GM19468 (cell line): Measurements from ENCODE around the gene RSPO1.

Source experiments
- ATAC-seq: cut with Tn5 transposase; IDR thresholded peaks from one replicate; pipeline ENCODE4 v1.9.1; 2021; ENCODE audit warnings: mild to moderate bottlenecking, moderate library complexity, moderate number of reproducible peaks; ENCODE audit not compliant: unreplicated experiment; ENCODE audit errors: extremely low read depth

RSPO1 gene

DNA sequence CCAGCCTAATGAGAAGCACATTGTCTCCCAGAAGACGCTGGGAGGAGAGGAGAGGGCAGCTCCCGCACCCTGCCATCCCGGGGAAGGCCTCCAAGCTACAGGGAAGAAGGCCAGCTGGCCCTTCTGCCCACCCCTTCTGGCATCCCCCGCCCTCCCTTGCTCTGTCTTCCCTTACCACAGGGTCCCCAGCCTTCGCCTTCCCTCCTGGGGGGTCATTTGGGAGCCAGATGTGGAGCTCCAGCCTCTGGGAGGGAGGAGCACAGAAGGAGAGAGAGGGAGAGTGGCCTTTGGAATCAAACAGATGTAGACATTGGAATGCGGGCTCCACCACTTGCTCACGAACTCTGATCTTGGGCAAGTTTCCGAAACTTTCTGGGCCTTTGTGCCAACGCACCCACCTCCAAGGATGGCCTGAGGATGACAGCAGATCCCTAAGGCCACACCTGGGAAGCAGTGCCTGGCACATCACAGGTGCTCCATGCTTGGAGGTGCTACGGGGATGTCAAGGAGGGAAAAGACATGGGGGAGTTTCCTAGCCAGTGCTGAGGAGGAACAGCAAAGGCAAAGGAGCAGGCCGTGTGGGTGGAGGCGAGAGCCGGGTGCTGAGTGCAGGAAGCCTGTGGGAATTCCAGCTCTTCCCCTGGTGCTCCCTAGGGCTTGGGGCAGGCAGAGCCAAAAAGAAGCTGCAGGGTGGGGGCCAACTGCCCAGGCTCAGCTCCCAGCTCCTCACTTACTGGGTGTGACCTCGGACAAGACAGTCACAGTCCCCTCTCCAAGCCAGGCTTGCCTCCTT, 23.1 kb upstream of the RSPO1 start:
- no peak for ATAC-seq

DNA sequence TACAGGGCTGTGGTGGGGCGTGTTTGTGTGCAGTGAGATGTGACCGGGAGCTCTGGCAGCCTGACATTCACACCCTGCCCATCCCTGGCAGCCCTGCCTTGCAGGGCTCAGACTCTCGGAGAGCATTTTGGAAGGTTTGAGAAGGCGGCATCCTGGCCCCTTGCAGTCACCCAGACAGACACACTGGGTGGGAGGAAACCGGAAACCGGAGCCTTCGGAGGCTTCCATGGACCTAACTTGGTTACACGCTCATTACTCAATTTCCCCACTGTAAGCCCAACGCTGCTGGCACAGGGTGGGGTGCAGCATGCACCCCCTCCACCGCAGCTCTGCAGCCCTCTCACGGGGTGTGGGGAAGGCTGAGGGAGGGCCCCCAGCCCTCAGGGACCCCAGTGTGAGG, 22.2 kb upstream of the RSPO1 start:
- ATAC-seq = no peak

DNA sequence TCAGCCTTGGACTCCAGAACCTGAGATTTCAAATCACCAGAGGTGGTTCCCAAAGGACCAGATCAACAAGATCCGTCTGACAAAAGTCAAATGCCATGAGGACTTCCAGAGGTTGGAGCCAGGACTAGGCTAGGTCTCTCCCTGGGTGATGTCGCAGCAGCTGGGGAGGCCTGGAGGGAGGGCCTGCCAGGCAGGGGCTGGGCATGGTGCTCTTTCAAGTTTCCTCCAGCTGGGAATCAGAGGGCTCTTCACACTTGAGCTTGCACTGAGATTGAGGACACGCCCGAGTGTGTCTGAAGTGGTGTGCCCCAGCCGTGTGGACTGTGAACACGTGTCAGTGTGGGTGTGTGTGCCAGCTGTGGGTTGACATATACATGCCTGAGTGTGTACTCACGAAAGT, 21.3 kb upstream of the RSPO1 start:
- no peak for ATAC-seq

DNA sequence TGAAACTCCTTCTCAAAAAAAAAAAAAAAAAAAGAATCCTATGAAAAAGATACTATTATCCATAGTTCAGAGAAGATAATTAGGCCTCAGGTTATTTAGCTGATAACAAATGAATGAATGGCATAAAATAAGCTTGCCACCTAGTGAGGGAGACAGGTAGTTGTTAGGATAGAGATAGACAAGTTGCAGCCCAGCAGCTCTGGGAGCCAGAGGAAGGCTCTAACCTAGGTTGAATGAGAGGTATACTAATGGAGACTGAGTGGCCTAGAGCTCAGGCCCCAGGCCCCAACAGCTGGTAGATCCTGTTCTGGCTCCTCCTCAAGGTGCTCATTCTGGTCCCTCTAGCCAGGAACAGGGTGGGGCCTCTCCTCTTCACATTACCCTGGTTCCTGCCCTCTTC, 20.6 kb upstream of the RSPO1 start:
- ATAC-seq = no peak

DNA sequence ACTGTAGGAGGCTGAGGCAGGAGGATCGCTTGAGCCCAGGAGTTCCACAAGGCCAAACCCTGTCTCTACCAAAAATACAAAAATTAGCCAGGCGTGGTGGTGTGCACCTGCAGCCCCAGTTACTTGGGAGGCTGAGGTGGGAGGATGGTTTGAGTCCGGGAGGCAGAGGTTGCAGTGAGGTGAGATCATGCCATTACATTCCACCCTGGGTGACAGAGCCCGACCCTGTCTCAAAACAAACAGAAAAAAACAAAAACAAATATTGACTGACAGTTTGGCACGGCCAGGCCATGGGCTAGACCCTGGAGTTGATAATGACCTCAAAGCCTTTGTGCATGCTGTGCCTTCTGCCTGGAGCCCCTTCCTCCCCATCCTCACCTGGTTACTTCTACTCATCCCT, 19.2 kb upstream of the RSPO1 start:
- ATAC-seq = no peak

DNA sequence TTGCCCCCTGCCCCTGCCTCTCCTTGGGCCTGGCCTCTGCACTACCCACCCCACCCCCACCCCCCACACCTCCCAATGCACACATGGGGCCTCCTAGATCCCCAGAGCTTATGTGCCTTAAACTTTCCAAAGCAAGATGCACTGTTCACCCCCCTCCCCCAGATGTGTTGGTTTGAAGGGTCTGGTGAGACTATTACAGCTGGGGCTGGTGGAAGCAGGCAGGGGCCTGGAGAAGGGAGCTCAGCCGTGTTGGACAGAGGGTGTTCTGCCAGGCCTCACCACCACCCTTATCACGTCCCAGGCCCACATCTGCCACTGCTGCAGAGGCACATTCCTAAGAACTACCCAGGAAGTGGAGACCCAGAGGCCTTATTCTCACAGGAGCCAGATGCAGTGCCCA, 18.3 kb upstream of the RSPO1 start:
- ATAC-seq = no peak

DNA sequence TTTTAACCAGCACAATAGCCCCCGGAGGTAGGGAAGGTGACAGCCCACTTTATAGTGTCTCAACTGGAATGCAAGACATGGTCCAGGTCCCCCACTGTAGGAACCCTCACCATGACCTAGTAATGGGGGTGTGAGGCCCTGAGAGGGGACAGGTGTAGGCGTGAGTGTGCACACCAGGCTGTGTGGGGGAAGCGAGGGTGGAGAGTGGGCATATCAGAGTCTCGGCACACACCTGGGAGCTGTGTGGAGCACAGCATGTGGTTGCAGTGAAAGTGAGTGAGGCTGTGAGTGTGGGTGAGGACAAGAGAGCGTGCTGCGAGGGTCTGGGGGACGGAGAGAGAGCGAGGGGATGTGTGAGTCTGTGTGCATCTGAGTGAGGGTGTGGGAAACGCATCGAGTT, 17.1 kb upstream of the RSPO1 start:
- ATAC-seq = no peak

DNA sequence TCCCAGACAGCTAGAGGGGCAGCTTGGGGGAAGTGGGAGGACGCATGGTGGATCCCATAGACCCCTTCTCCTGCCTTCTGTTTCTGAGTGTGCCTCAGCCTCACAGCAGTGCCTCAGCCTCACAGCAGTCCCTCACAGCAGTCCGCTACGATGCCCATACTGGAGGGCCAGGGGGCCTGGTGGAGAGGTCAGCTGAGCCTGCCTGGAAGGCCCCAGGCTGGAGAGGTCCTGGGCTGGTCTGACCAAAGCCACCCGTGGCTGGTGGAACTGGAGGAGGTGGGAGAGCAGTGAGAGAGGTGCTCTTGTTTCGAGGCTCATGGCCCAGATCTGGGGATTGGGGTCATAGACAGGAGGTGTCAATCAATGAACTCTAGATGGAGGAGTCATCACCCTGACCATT, 16.0 kb upstream of the RSPO1 start:
- ATAC-seq = no peak

DNA sequence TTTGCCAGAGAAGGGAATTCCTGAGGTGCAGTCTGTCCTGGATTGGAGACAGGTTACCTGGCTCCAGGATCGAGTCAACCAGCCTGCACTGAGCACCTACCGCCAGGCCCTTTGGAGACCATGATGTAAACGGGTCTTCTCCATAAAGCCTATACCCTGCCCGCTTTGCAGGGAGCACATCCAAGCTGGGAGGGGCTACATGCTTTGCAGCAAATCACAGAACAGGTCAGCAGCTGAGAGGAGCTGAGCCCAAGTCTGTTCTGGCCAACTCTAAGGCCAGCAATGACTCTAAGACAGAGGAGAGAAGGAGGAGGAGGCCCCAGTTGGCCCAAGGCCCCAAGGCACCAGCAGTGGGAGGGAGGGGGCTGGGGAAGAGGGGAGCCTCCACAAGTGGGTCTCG, 15.5 kb upstream of the RSPO1 start:
- ATAC-seq = no peak

DNA sequence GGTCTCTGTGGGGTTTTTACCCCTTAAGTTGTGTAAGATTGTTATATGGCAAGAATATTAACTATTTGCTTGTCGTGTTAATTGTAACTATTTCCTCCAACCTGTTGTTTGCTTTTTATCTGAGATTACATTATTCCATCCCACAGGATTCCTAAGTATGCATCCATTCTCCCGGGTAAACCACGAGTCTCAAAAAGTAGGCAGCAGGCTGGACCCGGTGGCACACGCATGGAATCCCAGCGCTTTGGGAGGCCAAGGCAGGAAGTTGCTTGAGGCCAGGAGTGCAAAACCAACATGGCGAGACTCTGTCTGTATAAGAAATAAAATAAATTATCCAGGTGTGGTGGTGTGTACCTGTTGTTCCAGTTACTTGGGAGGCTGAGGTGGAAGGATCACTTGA, 12.6 kb upstream of the RSPO1 start:
- ATAC-seq = no peak

DNA sequence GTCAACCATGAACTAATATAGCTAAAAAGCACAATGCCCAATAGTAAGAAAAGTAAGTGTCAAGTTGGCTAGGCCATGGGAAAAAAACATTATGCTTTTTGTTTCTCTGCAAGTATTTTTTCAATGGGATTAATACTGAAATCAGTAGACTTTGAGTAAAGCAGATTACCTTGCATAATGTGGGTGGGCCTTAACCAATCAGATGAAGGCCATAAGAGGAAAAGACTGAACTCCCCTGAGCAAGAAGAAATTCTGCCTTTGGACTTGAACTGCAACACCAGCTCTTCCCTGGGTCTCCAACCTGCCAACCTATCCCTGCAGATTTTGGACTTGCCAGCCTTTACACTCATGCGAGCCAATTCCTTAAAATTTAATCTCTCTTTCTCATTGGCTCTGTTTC, 6.4 kb upstream of the RSPO1 start:
- ATAC-seq = no peak

DNA sequence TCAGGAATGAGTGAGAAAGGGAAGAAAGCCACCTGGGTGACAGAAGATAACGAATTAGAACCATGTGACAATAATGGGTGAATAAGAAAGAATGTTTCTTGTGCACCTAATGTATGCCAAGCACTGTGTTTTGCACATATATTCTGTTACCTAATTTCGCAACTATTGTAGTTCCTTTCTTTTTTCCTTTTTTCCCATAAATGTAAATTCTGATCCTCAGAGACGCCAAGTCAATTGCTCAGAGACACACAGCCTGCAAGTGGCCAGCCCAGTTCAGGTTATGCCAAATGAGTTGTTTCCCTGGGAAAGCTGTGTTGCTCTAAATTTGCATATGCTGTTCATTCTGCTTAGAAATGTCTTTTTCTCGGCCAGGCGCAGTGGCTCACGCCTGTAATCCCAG, 1.7 kb upstream of the RSPO1 start:
- ATAC-seq = no peak

DNA sequence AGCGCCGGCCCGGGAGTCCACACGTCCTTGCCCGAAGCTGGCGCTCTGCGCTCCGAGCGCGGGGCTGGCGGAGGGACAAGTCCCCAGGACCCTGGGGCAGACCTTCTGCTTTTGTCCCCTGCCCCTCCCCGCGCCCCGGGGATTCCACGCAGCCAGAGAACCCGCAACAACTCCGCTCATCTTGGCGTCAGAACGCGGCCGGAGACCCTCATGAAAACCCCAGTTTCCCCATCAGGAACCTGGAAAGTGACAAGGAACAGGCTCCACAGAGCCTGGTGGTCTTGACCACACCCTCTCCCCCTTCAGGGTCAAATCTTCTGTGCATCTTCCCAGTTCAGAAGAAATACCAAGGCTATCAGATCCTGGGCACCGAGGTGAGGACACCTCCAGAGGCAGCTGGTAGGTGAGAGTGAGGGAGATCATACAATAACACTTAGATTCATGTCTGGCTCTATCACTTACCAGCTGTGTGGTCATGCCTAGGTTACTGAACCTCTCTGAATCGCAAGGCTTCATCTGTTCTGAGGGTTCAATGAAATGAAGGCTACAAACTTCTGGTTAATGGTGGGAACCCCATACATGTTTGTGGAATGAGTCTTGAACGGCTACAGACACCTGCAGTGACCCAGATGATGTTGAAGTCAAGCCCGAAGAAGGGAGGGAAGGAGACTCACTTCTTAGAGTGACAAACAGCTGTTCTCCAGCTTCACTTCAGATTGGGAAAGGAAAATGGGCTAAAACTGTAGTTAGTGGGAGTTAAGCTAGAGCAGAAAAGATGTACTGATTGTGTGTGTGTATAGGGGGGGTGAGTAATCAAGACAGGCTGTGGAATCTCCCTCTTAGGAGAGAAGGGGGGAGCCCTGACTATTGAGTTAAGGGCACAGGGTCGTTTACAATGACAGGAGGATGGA, 555 bp upstream of the RSPO1 start:
- ATAC-seq = no peak

DNA sequence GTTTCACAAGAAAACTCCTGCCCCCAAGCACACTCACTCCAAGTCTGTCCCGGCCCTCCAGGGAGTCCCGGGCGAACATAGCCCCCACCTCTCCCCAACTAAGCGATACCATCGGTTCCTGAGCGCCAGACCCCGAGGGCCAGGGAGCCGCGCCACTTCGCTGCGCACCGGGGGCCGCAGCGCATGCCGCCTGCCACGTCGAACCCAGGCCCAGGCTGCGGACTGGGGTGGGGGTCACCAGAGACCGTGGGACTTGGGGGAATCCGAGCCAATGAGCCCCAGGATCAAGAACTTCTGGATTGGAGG, 801 bp downstream of the RSPO1 start:
- ATAC-seq = no peak

DNA sequence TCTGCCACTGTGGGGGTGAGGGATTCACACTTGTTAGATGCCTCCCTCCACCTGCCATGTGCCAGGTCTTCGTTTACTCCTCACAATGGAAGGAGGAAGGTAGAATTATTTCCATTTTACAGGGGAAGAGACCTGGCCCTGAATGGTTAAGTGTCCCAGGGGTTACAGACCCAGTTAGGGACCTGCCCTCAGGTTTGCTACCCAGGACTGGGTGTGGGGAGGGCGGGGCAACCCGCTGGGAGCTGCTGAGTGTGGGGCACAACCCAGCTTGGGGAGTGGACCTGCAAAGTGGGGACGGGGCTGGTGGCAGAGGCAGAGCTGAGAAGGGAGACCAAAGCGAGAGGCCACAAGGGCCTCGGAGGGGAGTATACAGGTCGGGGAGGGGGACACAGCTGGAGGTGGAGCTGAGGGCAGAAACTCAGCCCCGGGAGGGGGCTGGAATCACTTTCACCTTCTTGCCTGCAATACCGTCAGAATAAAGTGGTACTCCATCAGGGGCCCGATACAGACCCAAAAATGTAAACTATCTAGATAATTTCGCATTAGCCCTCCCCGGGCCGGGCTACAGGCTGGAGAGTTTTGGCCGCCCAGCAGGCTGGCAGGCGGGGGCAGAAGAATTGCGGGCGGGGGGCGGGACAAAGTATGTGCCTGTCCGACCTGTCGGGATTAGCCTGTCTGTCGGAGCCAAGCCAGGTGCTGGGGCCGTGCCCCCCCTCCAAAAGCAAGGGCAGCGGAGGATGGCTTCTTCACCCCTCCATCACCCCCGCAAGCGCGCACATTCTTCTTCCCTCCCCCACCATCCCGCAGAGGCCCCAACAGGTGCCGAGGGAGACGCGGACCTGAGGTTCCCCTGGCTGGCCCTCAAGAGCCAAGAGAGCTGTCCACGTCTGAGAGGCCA, 1.4 kb downstream of the RSPO1 start:
- no peak for ATAC-seq

DNA sequence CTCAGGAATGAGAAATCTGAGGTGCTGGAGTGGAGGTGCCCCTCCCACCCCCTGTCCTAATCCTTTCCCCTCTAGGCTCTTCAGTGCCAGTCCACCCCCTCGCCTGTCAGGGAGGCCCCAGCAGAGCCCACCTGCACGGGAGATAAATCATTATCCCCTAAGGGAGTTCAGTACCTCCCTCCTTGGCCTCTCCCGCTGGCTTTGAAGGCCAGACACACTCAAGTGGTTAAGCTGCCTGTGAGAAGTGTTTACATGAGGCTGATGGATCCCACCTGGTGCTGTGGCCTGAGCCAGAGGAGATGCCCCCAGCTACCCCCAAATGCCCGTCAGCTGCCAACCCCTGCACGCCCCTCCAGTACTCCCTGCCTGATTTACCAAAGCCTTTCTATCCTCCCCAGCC, 3.7 kb downstream of the RSPO1 start:
- no peak for ATAC-seq

DNA sequence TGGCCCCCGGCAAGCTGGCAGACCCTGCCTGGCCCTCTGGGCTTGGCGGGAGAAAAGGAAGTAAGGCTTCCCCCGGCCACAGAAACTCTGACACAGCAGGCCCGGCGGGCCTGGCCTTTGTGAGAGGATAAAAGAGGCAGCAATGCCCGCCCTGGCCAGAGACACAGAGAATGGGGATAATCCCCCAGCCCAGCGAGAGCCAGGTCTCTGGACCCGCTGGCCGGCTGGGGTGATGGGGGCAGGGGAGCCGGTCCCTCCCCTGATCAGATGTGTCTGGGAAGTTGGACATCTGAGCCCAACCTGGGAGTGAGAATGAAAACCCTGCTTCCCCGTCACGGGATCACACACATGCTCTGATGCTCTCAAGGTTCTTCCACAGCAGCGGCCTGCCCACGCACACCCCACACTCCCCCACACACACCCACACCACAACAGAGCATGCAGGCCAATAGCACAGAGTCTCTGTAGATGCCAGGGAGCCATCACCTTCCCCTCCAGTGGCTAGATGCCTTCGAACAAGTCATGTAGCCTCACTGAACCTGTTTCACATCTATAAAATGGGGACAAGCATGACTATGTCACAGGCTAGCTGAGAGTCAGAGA, 4.2 kb downstream of the RSPO1 start:
- ATAC-seq = no peak

DNA sequence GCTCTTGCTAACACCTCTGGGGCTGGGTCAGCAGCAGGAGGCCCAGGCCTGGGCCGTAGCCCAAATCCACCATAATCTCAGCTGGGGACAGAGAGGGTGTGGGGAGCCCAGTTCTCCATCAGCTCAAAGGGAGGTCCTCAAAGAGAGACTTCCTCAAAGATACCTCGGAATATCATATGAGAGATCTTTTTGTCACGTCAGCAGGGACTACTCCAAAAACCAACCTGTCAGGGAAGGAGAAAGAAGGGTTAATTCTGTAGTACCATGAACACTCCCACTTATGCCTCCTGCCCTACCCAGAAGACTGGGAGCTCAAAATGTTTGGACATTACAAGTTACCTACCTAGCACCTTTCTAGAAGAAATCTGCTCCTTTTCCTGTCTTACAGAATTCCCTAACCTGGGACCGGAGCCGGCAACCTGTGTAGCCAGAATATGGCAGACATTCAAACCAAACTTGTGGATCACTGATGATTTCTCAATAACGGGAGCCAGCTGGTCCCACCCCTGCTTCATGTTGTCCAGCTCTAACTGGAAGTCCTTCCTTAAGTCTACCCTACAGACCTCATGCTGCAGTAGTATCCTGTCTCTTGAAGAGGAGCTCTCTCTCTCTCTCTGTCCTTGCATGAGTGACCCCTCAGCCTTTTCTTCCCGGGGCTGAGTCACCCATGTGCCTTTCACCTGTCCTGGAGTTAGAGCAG, 4.8 kb downstream of the RSPO1 start:
- no peak for ATAC-seq

DNA sequence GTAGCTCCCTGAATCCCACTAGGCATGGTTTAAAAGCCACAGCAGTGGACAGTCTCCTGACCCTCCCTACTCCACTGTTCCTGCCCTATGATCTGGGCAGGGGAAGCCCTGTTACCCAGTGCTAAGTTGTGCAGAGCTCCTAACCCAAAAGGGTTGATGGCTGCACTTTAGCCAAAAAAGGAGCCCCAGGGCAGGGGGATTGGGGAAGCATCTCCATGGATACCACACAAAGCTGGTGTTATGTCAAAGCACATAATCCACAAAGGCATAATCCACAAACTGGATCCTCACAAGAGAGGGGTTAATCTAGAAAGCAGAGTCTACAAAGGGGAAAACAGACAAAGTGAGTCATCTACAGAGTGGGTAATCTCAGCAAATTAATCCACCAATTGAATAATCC, 5.7 kb downstream of the RSPO1 start:
- ATAC-seq = no peak

DNA sequence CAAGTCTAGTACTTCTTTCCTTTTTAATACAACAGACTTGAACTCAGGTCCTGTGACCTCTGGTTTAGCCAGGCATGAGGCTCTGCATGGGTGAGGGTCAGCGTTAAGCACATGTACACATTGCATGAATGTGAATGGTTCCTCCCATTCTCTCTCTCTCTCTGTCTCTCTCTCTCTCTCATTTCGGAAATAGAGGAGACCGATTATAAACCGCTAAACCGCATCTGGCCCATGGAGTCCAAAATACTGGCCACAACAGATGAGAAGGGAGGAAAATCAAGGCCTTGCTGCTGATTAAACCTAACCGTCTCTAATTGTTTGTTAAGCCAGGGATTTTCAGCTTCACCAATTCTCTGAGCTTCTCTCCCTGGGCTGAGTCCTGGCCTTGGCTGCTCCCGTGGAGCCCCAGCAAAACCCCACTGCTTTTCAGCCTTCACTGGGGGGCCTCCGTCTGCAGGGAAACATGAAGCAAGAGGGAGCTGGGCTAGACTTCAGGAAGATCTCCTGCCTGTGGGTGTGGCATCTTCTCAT, 6.6 kb downstream of the RSPO1 start:
- no peak for ATAC-seq
